Transverse colon (tissue), 3 donors: ENCODE results near the gene ATP9B.

Source experiments
- POLR2A ChIP-seq: fragments of 450-650 bp; IDR thresholded peaks from one replicate; pipeline ENCODE4 v1.6.1; 2016; ENCODE audit warnings: antibody characterized with exemption, mild to moderate bottlenecking, moderate library complexity
- TF ChIP-seq, protein P1 (sequence below), 5 experiments: fragments of 200-600 bp in 3 of 5; fragments of 450-650 bp in 2 of 5; sonication (generic) in 3 of 5; IDR thresholded peaks; 1 replicate in 2 of 5; 2 replicates in 3 of 5; pipeline ENCODE4 v1.5.1; 2016 to 2017; ENCODE audit warnings: antibody characterized with exemption in 5 of 5, inconsistent platforms in 3 of 5, mild to moderate bottlenecking in 2 of 5, moderate library complexity in 1 of 5

DNA sequence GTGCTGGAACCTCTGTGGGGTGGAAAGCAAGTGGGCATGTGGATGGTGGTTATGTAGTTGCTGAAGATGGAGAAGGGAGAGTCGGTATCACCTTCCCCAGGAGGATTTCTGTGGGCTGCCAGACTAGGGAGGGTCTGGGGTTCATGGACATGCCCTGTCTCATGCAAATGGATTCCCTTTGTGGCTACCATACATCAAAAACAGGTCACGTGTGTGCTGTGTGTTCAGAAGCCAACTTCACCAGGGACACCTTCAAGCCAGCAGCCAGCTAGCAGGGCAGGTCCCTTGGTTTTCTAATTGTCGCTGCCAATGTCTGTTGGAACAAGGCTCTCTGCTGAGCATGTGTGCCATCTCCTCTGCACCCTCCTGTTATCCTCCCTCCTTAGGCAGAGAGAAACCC lies 155.2 kb downstream of the ATP9B start:
- TF ChIP-seq, protein P1, sequence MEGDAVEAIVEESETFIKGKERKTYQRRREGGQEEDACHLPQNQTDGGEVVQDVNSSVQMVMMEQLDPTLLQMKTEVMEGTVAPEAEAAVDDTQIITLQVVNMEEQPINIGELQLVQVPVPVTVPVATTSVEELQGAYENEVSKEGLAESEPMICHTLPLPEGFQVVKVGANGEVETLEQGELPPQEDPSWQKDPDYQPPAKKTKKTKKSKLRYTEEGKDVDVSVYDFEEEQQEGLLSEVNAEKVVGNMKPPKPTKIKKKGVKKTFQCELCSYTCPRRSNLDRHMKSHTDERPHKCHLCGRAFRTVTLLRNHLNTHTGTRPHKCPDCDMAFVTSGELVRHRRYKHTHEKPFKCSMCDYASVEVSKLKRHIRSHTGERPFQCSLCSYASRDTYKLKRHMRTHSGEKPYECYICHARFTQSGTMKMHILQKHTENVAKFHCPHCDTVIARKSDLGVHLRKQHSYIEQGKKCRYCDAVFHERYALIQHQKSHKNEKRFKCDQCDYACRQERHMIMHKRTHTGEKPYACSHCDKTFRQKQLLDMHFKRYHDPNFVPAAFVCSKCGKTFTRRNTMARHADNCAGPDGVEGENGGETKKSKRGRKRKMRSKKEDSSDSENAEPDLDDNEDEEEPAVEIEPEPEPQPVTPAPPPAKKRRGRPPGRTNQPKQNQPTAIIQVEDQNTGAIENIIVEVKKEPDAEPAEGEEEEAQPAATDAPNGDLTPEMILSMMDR (IDR thresholded peaks at IDR 0.05) = no peak
- no peak for TF ChIP-seq POLR2A
